Mesendoderm (in vitro differentiated cells): ENCODE results near the gene TERC.

Experiments used
- DNase-seq: peaks from one replicate; pipeline ENCODE4 v3.0.0; 2013
- H2AK5ac ChIP-seq: 2 replicates; pipeline ENCODE4 v1.6.1; 2013; ENCODE audit warnings: low read length, inconsistent platforms
- H2BK120ac ChIP-seq: 2 replicates; pipeline ENCODE4 v1.6.1; 2013; ENCODE audit warnings: low read depth, mild to moderate bottlenecking, low read length, moderate library complexity, mixed read lengths
- H2BK15ac ChIP-seq: replicated peaks from 2 replicates; pipeline ENCODE4 v1.6.1; 2013; ENCODE audit warnings: low read depth, mild to moderate bottlenecking, moderate library complexity
- H2BK5ac ChIP-seq: 2 replicates; pipeline ENCODE4 v1.6.1; 2013; ENCODE audit warnings: low read length, inconsistent platforms
- H3K18ac ChIP-seq: 2 replicates; pipeline ENCODE4 v1.6.1; 2013; ENCODE audit warnings: mild to moderate bottlenecking, low read length, mixed read lengths
- H3K23ac ChIP-seq: one replicate; pipeline ENCODE4 v1.6.1; 2013; ENCODE audit warnings: low read length
- H3K27ac ChIP-seq: 2 replicates; pipeline ENCODE4 v1.5.1; 2013; ENCODE audit warnings: low read depth, mild to moderate bottlenecking, inconsistent platforms, low read length, moderate library complexity
- H3K27me3 ChIP-seq: 2 replicates; pipeline ENCODE4 v1.6.1; 2013; ENCODE audit warnings: low read length, control low read depth, mild to moderate bottlenecking, inconsistent platforms; ENCODE audit not compliant: insufficient read depth, poor library complexity
- H3K36me3 ChIP-seq: 2 replicates; pipeline ENCODE4 v1.6.1; 2013; ENCODE audit warnings: low read length, inconsistent platforms; ENCODE audit not compliant: control insufficient read depth, insufficient read depth
- H3K4ac ChIP-seq: one replicate; pipeline ENCODE4 v1.6.1; 2013; ENCODE audit warnings: low read depth, mild to moderate bottlenecking, low read length, moderate library complexity
- H3K4me1 ChIP-seq: 2 replicates; pipeline ENCODE4 v1.6.1; 2013; ENCODE audit warnings: low read depth, low read length, inconsistent platforms; ENCODE audit not compliant: control insufficient read depth
- H3K4me2 ChIP-seq: 2 replicates; pipeline ENCODE4 v1.6.1; 2013; ENCODE audit warnings: low read length
- H3K4me3 ChIP-seq: 2 replicates; pipeline ENCODE4 v1.5.1; 2013; ENCODE audit warnings: mild to moderate bottlenecking, low read length
- H3K56ac ChIP-seq: one replicate; pipeline ENCODE4 v1.6.1; 2013; ENCODE audit warnings: low read length
- H3K79me1 ChIP-seq: 2 replicates; pipeline ENCODE4 v1.6.1; 2013; ENCODE audit warnings: low read length, inconsistent platforms
- H3K79me2 ChIP-seq: 2 replicates; pipeline ENCODE4 v1.6.1; 2013; ENCODE audit warnings: mild to moderate bottlenecking, low read length; ENCODE audit not compliant: control insufficient read depth, insufficient read depth
- H3K9ac ChIP-seq: 2 replicates; pipeline ENCODE4 v1.6.1; 2013; ENCODE audit warnings: low read length, inconsistent platforms
- H4K5ac ChIP-seq: one replicate; pipeline ENCODE4 v1.6.1; 2013; ENCODE audit warnings: low read length
- H4K8ac ChIP-seq: one replicate; pipeline ENCODE4 v1.6.1; 2013; ENCODE audit warnings: low read depth, mild to moderate bottlenecking, control low read depth, low read length, moderate library complexity
- WGBS: extraction: QIAGEN DNeasy Blood & Tissue Kit; methylation state at CpG from one replicate; pipeline ENCODE4 v1.1.7; 2013; ENCODE audit warnings: low lambda C conversion rate, missing lambda C conversion rate; ENCODE audit not compliant: insufficient coverage; ENCODE audit errors: extremely low coverage; 5-methylcytosine and 5-hydroxymethylcytosine counted together

Gene TERC

GRCh38 chr3:169787120-169787519 is 22.3 kb upstream of the TERC start:
- Histone ChIP-seq H3K23ac (no peak overlapping the region), H3K4ac (no peak overlapping the region), H2BK5ac (no peak overlapping the region), H3K56ac (no peak overlapping the region), H3K79me2 (no peaks in the 10 kb centered on the region), H4K5ac (no peak overlapping the region), H3K79me1 (no peaks in the 10 kb centered on the region), H3K9ac (no peak overlapping the region), H3K18ac (no peak overlapping the region), H4K8ac (no peak overlapping the region), H2AK5ac (no peak overlapping the region), H3K27ac (no peak overlapping the region), H2BK120ac (no peak overlapping the region), H3K4me1 (no peaks in the 10 kb centered on the region), H3K27me3 (no peaks in the 10 kb centered on the region), H3K4me3 (no peak overlapping the region), H3K36me3 (peaks cover 3% of the 10 kb centered on the region), H3K4me2 (no peak overlapping the region), H2BK15ac (no peak overlapping the region)
- WGBS = 100% methylated on average over 3 of the region's 4 CpGs
- DNase-seq = no peak

- H3K4me1 ChIP-seq = no peaks in the 10 kb centered on the region
- H3K23ac ChIP-seq = no peak overlapping the region
- no peak overlapping the region for H3K4me2 ChIP-seq
- peaks cover 11% of the 10 kb centered on the region for H3K36me3 ChIP-seq
- H3K79me1 ChIP-seq = peaks cover 2% of the 10 kb centered on the region
- H2BK120ac ChIP-seq = no peak overlapping the region
- H3K4ac ChIP-seq = no peak overlapping the region
- H4K5ac ChIP-seq = no peak overlapping the region
- H4K8ac ChIP-seq = no peak overlapping the region
- no peaks in the 10 kb centered on the region for H3K27me3 ChIP-seq
- DNase-seq = no peak
- no peak overlapping the region for H2AK5ac ChIP-seq
- no peak overlapping the region for H3K56ac ChIP-seq
- no peak overlapping the region for H3K18ac ChIP-seq
- no CpG with 5 or more reads among the region's 4 CpGs for WGBS
- no peak overlapping the region for H3K9ac ChIP-seq
- H2BK15ac ChIP-seq = no peak overlapping the region
- H2BK5ac ChIP-seq = no peak overlapping the region
- no peak overlapping the region for H3K27ac ChIP-seq
- H3K4me3 ChIP-seq = no peak overlapping the region
- H3K79me2 ChIP-seq = no peaks in the 10 kb centered on the region
Measured at GRCh38 chr3:169781209-169781855, 16.5 kb upstream of the TERC start.

GRCh38 chr3:169780742-169781141 is 15.9 kb upstream of the TERC start:
- no CpG with 5 or more reads among the region's 2 CpGs for WGBS
- no peak overlapping the region for H3K18ac ChIP-seq
- no peak overlapping the region for H2AK5ac ChIP-seq
- no peaks in the 10 kb centered on the region for H3K4me1 ChIP-seq
- H2BK15ac ChIP-seq = no peak overlapping the region
- no peak overlapping the region for H4K8ac ChIP-seq
- H2BK5ac ChIP-seq = no peak overlapping the region
- no peak overlapping the region for H3K9ac ChIP-seq
- H3K56ac ChIP-seq = no peak overlapping the region
- H3K27me3 ChIP-seq = no peaks in the 10 kb centered on the region
- no peak for DNase-seq
- H3K4ac ChIP-seq = no peak overlapping the region
- no peak overlapping the region for H2BK120ac ChIP-seq
- H3K4me3 ChIP-seq = no peak overlapping the region
- no peak overlapping the region for H4K5ac ChIP-seq
- peaks cover 3% of the 10 kb centered on the region for H3K79me2 ChIP-seq
- H3K23ac ChIP-seq = no peak overlapping the region
- H3K27ac ChIP-seq = no peak overlapping the region
- H3K79me1 ChIP-seq = peaks cover 2% of the 10 kb centered on the region
- no peak overlapping the region for H3K4me2 ChIP-seq
- peaks cover 10% of the 10 kb centered on the region for H3K36me3 ChIP-seq

- no peak overlapping the region for H2BK5ac ChIP-seq
- no peak overlapping the region for H3K4me2 ChIP-seq
- no CpG with 5 or more reads among the region's 4 CpGs for WGBS
- H2BK120ac ChIP-seq = no peak overlapping the region
- no peak overlapping the region for H3K23ac ChIP-seq
- no peak overlapping the region for H2BK15ac ChIP-seq
- no peak overlapping the region for H3K56ac ChIP-seq
- no peak overlapping the region for H4K5ac ChIP-seq
- H3K18ac ChIP-seq = no peak overlapping the region
- H3K4me1 ChIP-seq = peaks cover 1% of the 10 kb centered on the region
- no peak for DNase-seq
- H3K4me3 ChIP-seq = no peak overlapping the region
- peaks cover 13% of the 10 kb centered on the region for H3K79me2 ChIP-seq
- no peak overlapping the region for H3K27ac ChIP-seq
- H4K8ac ChIP-seq = no peak overlapping the region
- H3K4ac ChIP-seq = no peak overlapping the region
- no peak overlapping the region for H3K9ac ChIP-seq
- no peak overlapping the region for H2AK5ac ChIP-seq
- H3K27me3 ChIP-seq = no peaks in the 10 kb centered on the region
- H3K36me3 ChIP-seq = peaks cover 10% of the 10 kb centered on the region
- peaks cover 5% of the 10 kb centered on the region for H3K79me1 ChIP-seq
Measured at GRCh38 chr3:169777822-169778221, 13.0 kb upstream of the TERC start.

- no CpG with 5 or more reads among the region's 5 CpGs for WGBS
- Histone ChIP-seq H3K18ac (no peak overlapping the region), H3K27ac (no peak overlapping the region)
Measured at GRCh38 chr3:169774186-169774585, 9.3 kb upstream of the TERC start.

More at GRCh38 chr3:169774186-169774585, 9.3 kb upstream of the TERC start:
- H4K5ac ChIP-seq = no peak overlapping the region
- H3K9ac ChIP-seq = peak overlapping the region; percentile 85
- H3K79me1 ChIP-seq = peaks cover 5% of the 10 kb centered on the region
- peak overlapping the region; percentile 99 for H3K56ac ChIP-seq
- H3K27me3 ChIP-seq = no peaks in the 10 kb centered on the region
- peaks cover 1% of the 10 kb centered on the region for H3K4me1 ChIP-seq
- H4K8ac ChIP-seq = no peak overlapping the region
- H2AK5ac ChIP-seq = no peak overlapping the region
- peaks cover 3% of the 10 kb centered on the region for H3K36me3 ChIP-seq
- no peak overlapping the region for H3K4ac ChIP-seq
- no peak overlapping the region for H2BK5ac ChIP-seq
- no peak overlapping the region for H3K4me3 ChIP-seq
- H2BK120ac ChIP-seq = no peak overlapping the region
- H3K23ac ChIP-seq = no peak overlapping the region
- H3K79me2 ChIP-seq = peaks cover 13% of the 10 kb centered on the region
- H3K4me2 ChIP-seq = peak overlapping the region; percentile 99
- H2BK15ac ChIP-seq = no peak overlapping the region
- DNase-seq = no peak
